RWPE2 (cell line): Measurements from ENCODE around the gene TBC1D14.

Source experiments
- ATAC-seq: fragments of 200-7000 bp; cut with Tn5 transposase; 3 replicates; pipeline ENCODE4 v1.9.1; 2021; ENCODE audit warnings: low read depth
- DNase-seq: peaks from one replicate; pipeline ENCODE4 v3.0.0-alpha.2; 2020; ENCODE audit warnings: low spot score
- H3K27ac ChIP-seq: fragments of 450-650 bp; 2 replicates; pipeline ENCODE4 v1.5.1; 2017; ENCODE audit warnings: mild to moderate bottlenecking; ENCODE audit not compliant: poor library complexity, severe bottlenecking
- H3K27me3 ChIP-seq: fragments of 250-450 bp; sonication (Bioruptor Pico); 2 replicates; pipeline ENCODE4 v1.5.1; 2021; ENCODE audit warnings: mild to moderate bottlenecking, moderate library complexity; ENCODE audit not compliant: insufficient read depth, poor library complexity, severe bottlenecking
- H3K36me3 ChIP-seq: fragments of 250-450 bp; sonication (Bioruptor Pico); 2 replicates; pipeline ENCODE4 v1.5.1; 2020; ENCODE audit warnings: low read depth, mild to moderate bottlenecking, moderate library complexity
- H3K4me1 ChIP-seq: fragments of 250-450 bp; sonication (Bioruptor Pico); 2 replicates; pipeline ENCODE4 v1.5.1; 2021; ENCODE audit warnings: mild to moderate bottlenecking, moderate library complexity; ENCODE audit not compliant: insufficient read depth, poor library complexity, severe bottlenecking
- H3K4me3 ChIP-seq: fragments of 250-450 bp; sonication (Bioruptor Pico); 2 replicates; pipeline ENCODE4 v1.5.1; 2021; ENCODE audit warnings: mild to moderate bottlenecking, moderate library complexity; ENCODE audit not compliant: severe bottlenecking
- H3K9me3 ChIP-seq: fragments of 250-450 bp; sonication (Bioruptor Pico); 2 replicates; pipeline ENCODE4 v1.5.1; 2021; ENCODE audit warnings: mild to moderate bottlenecking, moderate library complexity; ENCODE audit not compliant: severe bottlenecking
- CTCF ChIP-seq: fragments of 450-650 bp; IDR thresholded peaks from one replicate; pipeline ENCODE4 v1.5.1; 2017; ENCODE audit warnings: mild to moderate bottlenecking, moderate library complexity; ENCODE audit not compliant: poor library complexity, severe bottlenecking

Gene TBC1D14

GRCh38 chr4:7049739-7050138 lies 140.1 kb downstream of the TBC1D14 start:
- H3K27me3 ChIP-seq: no peaks in the 10 kb centered on the region
- DNase-seq (no peak), ATAC-seq (no peak)
- peaks cover 15% of the 10 kb centered on the region for H3K36me3 ChIP-seq
- H3K9me3 ChIP-seq: no peaks in the 10 kb centered on the region
- no peak for TF ChIP-seq CTCF
- no peak overlapping the region for H3K4me3 ChIP-seq
- peaks cover 4% of the 10 kb centered on the region for H3K4me1 ChIP-seq
- no peak overlapping the region for H3K27ac ChIP-seq

GRCh38 chr4:7050481-7051143 lies 141.0 kb downstream of the TBC1D14 start:
- DNase-seq (no peak), ATAC-seq (no peak)
- Histone ChIP-seq H3K36me3 (peaks cover 23% of the 10 kb centered on the region), H3K4me3 (no peak overlapping the region), H3K4me1 (no peaks in the 10 kb centered on the region), H3K27me3 (no peaks in the 10 kb centered on the region), H3K27ac (no peak overlapping the region), H3K9me3 (no peaks in the 10 kb centered on the region)
- TF ChIP-seq CTCF: no peak

- H3K4me3 ChIP-seq: no peak overlapping the region
- no peaks in the 10 kb centered on the region for H3K4me1 ChIP-seq
- DNase-seq (no peak), ATAC-seq (no peak)
- no peak overlapping the region for H3K27ac ChIP-seq
- no peaks in the 10 kb centered on the region for H3K27me3 ChIP-seq
- no peak for TF ChIP-seq CTCF
- peaks cover 26% of the 10 kb centered on the region for H3K36me3 ChIP-seq
- H3K9me3 ChIP-seq: no peaks in the 10 kb centered on the region
Observed at GRCh38 chr4:7051144-7051495, 141.5 kb downstream of the TBC1D14 start.

- Histone ChIP-seq H3K36me3 (peaks cover 34% of the 10 kb centered on the region), H3K27ac (no peak overlapping the region), H3K27me3 (no peaks in the 10 kb centered on the region), H3K4me3 (no peak overlapping the region), H3K9me3 (no peaks in the 10 kb centered on the region), H3K4me1 (no peaks in the 10 kb centered on the region)
- no peak for DNase-seq
- no peak for TF ChIP-seq CTCF
- no peak for ATAC-seq
Observed at GRCh38 chr4:7051905-7052304, 142.3 kb downstream of the TBC1D14 start.

- no peaks in the 10 kb centered on the region for H3K9me3 ChIP-seq
- DNase-seq (no peak), ATAC-seq (no peak)
- H3K36me3 ChIP-seq: peaks cover 38% of the 10 kb centered on the region
- no peak overlapping the region for H3K4me3 ChIP-seq
- no peaks in the 10 kb centered on the region for H3K27me3 ChIP-seq
- H3K27ac ChIP-seq: no peak overlapping the region
- TF ChIP-seq CTCF: no peak
- no peaks in the 10 kb centered on the region for H3K4me1 ChIP-seq
Observed at GRCh38 chr4:7052313-7052712, 142.7 kb downstream of the TBC1D14 start.
